HG02870 (cell line): ENCODE measurements around the gene ENTREP3.

Source experiments
- ATAC-seq: cut with Tn5 transposase; IDR thresholded peaks from one replicate; pipeline ENCODE4 v1.9.1; 2021; ENCODE audit warnings: mild to moderate bottlenecking, moderate library complexity; ENCODE audit not compliant: unreplicated experiment

The ENTREP3 gene

GRCh38 chr1:155278689-155279160 lies 23.4 kb upstream of the ENTREP3 start:
- ATAC-seq = no peak

DNA sequence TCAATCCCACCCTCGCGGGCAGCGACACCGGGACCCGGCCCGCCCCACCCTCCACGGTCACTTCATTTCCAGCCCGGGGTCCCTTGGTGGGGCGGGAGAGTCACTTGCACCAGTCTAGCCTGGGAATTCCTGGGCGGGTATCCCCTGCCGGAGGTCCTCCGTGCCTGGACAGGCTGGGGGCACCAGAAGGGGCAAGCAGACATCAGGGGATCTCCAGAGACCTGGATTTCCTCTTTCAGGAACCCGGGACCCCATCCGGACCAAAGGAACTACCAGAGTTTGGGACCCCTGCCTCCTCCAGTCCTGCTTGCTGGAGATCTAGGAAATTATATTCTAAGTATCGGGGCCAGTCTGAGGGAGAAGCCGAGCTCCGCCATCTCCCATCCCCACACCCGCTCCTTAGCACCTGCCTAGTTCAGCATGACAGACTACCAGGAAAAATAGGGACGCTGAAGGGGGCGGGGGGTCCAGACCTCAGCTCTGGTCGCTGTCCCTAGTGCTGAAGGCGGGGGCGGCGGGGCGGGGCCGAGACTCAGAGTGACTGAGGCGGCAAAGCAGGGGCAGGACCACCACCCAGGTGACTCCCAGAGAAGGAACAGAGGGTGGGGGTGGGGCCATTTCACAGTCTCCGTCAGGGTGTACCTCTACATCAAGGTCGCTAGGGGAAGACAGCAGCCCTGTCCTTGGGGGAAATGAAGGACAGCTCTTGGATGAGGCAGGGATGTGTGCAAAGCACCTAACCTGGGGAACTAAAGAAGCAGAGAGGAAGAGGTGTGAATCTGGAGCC lies 22.8 kb upstream of the ENTREP3 start:
- no peak for ATAC-seq

DNA sequence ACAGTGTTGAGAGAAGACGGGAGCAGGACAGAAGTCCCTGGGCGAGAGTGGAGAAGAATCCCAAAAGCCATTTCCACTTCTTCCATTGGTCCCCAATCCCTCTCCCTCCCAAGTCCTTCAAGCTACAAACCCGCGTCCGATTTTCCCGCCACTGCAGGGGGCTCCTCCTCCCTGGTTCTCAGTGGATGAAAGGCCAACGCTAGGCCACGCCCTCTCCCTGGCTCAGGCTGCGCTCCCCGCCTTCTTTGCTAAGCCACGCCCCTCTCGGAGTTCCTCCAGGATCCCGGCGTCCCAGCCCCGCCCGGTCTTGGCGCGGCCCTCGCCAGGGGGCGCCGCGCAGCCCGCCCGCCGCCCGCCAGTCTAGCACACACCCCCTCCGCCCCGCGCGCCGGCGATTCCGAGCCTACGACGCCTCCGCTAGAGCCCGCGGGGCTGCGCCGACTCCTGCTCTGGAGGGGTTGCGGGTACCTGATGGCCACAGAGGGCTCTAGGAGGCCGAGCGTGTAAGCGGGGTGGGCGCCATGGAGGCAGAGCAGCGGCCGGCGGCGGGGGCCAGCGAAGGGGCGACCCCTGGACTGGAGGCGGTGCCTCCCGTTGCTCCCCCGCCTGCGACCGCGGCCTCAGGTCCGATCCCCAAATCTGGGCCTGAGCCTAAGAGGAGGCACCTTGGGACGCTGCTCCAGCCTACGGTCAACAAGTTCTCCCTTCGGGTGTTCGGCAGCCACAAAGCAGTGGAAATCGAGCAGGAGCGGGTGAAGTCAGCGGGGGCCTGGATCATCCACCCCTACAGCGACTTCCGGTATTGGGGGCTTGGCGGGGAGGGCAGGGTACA lies 22.0 kb upstream of the ENTREP3 start, which contains the start of gene HCN3:
TSS of gene HCN3 (plus strand) at position 394 of the 832 bp plus-strand sequence. CDS start at position 522, 128 bp downstream.
- peak; percentile 49 for ATAC-seq

DNA sequence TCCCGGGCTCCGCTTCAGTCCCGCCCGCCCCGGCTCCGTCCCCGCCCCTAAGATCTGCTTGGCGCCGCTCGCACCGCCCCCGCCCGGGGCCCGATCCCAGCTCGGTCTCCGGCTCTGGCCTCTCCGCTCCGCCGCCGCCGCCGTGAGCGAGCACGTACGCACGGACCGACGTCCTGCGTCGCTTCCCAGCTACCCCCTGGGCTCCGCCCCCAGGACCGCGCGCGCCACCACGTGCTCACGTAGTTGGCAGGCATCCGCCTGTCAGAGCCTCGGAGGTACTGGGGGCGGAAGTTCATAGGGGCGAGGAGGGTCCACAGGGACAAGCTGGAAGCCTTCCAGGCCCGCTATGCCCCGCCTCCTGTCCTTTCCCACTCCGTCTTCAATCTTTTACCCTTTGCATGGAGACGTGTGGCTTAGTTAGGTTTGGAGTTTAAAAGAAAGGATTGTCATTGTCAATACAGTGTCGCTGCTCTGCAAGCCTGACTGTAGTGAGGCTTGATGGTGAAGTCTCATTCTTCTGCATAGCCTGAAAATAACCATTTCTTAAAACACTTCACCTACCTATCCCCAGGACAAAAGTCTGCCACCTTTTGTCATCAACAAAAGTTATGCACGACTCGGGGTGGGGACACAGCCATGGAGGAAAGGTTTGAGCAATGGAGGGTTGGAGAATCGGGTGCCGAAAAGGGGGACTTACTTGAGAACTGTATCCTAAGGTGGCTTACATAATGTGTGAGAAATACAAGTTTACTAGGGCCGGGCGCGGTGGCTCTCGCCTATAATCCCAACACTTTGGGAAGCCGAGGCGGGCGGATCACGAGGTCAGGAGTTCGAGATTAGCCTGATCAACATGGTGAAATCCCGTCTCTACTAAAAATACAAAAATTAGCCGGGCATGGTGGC lies 18.3 kb upstream of the ENTREP3 start, which contains the start of gene CLK2:
TSS of gene CLK2 (minus strand) at position 162 of the 903 bp plus-strand sequence. CDS start 2,527 bp downstream, outside the sequence.
- peak; percentile 76 for ATAC-seq

DNA sequence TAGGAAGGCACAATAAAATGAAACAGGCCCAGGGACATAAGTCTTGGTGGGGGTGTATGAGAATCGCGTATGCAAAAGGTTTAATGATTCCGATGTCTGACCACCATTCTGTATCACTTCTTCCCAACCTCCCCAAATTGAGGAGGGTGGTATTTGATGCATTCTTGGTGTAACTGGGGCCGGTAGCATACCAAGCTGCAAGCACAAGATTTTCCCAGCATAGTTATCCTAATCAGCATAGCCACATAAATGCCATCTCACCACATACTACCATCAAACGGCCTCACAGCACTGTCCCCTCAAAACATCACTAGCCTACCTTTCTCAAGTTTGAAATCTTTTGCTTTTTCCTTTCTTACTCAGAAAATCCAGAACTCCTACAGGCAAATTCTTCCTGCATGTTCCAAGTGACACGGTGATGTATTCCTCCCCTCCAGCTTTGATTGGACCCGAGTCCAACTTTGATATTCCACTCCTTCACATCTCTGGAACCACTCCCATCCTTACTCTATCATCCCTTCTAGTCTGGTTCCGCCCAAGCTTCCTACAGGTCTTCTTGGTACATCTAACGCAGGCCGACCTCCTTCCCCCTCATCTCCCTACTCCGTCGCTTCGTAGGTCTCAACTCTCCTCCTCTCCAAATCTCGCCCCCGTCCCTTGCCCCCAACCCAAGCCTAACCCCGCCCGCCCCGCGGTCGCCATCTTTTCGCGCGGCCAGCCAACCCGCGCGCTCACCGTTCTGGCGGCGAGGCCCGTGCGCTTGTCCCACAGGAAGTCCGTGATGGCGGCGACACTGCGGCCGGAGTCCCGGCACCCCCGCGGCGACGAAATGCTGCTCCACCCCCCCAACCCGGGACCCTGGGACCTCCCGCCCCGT lies 17.4 kb upstream of the ENTREP3 start:
- peak; percentile 29 for ATAC-seq

GRCh38 chr1:155269381-155269780 lies 14.1 kb upstream of the ENTREP3 start:
- ATAC-seq = no peak

DNA sequence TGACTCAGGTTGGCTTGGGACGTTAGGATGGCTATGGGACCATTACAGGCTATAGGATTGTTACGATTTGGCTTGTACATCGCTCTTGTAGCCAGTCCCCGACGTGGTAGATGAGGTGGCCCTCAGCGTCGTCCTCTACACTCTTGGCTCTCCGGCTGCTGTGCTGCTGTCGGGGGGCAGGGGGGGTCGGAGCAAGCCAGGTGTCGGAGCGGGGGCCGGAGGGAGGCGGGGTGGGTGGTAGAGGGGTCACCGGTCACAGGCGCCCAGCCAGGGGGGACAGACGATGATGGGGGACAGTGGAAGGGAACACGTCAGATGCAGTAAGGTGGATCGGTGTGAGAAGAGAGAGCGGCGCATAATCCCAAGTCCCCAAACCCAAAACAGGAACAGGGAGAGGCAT lies 13.3 kb upstream of the ENTREP3 start:
- no peak for ATAC-seq

DNA sequence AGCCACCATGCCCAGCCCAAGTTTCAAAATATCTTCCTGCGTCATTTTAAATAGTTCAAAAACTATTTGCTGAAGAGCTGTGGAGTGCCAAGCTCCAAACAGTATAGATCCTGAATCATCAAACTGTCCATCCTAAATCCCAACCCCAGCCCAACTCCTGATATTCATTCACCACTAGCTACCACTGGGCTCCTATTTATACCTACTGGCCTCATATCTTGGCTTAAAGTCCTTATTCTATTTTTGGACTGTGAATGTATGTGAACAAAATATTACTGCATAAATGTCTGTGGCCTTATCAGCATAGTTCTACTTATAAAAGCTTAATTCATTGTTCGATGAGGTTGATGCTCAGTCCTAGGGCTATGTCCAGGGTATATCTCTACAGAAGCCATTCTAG lies 12.1 kb upstream of the ENTREP3 start:
- no peak for ATAC-seq

DNA sequence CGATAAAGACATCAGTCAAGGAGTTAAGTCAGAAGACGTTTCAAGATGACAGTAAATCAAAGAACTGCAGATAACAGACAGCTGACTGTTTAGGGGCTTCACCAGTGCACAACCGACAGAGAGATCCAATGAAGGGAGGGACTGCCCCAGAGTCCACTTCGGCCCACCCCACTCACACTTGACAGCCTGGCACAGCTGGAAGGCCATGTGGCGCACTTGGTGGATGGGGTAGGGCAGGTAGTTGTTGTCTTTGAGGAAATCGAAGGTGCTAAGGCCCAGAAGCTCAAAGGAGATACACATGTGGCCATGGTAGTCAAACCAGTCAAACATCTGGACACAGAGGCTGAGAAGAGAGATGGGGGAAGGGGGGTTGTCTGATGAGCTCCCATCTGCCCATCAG lies 11.3 kb upstream of the ENTREP3 start:
- no peak for ATAC-seq

- ATAC-seq = no peak
Observed at GRCh38 chr1:155263067-155263466, 7.8 kb upstream of the ENTREP3 start.

DNA sequence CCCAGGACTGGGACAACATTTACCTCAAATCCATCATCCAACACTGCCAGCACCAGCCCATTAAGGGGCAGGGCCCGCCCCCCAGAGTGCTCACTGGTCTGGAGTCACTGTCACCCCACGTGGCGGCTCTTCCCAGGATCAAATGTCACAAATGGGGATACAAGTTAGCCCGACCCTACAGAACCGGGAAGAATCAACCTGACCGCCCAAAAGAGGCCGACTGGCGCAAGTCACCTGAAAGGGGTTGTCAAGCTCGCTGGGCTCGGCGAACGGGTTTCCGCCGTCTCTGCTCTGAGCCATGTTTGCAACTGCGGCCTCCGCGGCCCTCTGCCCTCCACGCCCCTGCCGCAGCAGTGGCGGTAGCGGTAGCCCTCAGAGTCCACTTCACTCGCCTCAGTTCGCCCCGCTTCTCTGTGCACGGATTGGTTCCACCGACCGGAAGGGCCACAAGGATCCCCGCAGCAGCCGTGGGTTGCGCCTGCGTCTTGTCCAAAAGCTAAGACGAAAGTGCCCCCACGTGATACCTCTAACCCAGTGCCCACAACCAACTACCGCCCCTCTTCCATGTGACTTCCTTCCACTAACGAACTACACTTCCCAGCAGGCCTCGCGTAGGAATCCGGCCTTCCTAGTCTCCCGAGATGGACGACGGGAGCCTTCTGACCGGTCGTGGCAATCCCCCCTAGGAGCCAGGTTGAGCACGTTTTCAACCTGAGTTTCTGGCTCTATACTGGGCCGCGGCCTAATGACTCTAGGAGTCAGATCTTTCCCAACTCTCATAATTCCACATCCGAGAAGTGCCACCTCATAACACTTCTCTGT lies 6.8 kb upstream of the ENTREP3 start, which contains the start of gene SCAMP3:
TSS of gene SCAMP3 (minus strand) at position 509 of the 822 bp plus-strand sequence. CDS start at position 300, 209 bp downstream.
- ATAC-seq = peak; percentile 92

DNA sequence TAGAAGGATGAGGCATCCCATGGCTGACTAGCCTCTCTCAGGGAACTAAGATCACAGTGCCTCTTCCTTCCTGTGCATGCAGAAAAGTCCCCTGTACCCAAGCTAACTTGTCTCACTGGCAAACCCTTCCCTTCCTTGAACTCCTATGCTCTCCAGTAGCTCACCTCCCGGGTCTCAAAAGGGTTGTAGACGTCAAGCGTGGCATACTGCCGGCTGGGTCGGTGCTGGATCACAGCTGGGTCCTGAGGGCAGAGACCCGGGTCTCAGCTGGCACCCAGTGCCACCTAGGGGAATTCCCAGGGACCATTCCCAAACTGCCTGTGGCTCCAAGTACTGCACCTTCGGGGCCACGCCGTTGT lies 6.2 kb upstream of the ENTREP3 start:
- no peak for ATAC-seq

GRCh38 chr1:155260276-155260675 lies 5.0 kb upstream of the ENTREP3 start:
- no peak for ATAC-seq

DNA sequence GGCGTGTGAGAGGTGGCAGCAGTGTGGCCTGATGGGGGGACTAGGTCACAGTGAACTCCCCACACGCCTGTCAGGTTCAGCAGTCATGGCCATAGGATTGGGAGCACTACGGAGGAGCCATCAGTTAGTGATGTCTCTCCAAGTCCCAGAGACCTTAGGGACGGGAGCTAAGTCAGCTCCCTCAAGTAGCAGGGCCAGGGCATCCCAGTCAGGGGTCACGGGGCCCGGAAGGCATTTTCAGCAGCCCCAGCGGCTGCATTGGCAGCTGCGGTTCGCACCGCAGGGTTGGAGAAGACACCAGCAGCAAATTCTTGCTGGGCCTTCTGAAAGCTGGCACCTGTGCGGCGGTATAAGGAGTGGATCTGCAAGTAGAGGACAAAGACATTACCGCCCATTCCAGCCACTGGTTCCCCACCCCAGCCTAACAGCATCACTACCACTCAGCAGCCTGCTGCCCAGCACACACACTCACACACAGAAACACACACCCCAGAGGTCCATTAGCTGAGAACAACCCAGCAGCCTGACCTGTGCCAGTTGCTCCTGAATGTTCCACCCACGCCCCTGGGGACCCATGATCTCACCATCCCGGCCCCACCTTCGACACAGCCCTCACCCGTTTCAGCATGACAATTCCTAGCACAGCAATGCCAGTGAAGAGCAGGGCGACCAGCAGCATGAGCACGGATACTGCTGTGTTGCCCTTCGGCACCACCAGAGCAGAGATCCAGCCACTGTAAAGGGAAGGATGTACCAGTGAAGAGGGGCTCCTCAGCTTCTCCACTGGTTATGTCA lies 972 bp upstream of the ENTREP3 start:
- no peak for ATAC-seq

GRCh38 chr1:155254714-155255242 lies 505 bp downstream of the ENTREP3 start:
- ATAC-seq = no peak

DNA sequence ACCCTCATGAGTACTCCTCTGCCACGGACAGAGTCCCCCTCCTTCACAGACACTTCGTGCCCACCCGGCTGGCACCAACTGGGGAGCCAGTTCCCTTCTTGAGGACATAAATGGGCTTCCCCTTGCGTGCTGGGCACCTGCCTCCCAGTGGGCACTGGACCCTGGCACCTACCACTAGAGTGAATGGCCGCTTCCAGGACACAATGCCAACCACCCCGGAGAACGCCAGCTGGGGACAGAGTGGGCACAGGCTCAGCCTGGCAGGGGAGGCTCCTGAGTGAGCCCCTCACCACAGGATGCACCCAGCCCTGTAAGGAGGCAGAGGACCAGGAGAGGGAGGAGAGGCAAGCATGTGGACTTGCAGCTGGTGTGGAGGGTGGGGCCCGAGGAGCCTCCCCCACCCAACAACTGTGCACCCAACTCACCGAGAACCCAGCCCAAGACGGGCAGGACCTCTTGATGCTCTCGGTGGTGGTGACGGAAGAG lies 1.0 kb downstream of the ENTREP3 start:
- ATAC-seq = no peak

DNA sequence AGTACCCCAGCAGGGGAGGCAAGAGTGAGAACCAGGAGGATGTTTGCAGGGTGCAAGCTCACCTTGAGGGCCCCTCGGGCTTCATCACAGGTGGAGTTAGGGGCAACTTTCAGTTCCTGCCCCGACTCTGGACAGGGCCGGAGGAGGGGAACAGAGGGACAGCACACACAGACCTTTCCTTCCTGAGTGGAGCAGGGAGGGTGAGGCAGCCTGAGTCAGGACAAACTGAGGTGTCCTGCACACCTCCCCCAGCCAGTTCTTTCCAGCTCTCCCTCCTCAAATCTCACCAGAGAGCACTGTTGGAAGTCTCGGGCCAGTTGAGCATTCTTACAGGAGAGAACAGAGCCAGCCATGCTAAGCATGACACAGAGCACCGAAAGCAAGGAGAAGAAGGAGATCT lies 1.5 kb downstream of the ENTREP3 start:
- no peak for ATAC-seq

- ATAC-seq = no peak
Observed at GRCh38 chr1:155253208-155253607, 2.1 kb downstream of the ENTREP3 start.
